Left lobe of liver (tissue), 2 donors: ENCODE measurements around the gene ZNF385D. TPM values are rescaled to one million over a fixed set of nuclear protein-coding genes. Genes with fewer than 3 reads are reported as not detected.

Experiments
- ATAC-seq: fragments of 200-7000 bp; cut with Tn5 transposase; one replicate; pipeline ENCODE4 v1.9.1; 2020; ENCODE audit warnings: mild to moderate bottlenecking, moderate library complexity
- DNase-seq: peaks from one replicate; pipeline ENCODE4 v3.0.0-alpha.2; 2020; ENCODE audit warnings: low spot score
- total RNA-seq: library from RNA; stranded (reverse); gene quantifications from one replicate; pipeline ENCODE4 v1.2.1, GENCODE V29; 2021
- donor health status: DM: no; HTN: no; CAD: no; lungs with moderate emphysema.
- donor health status: DM: no; HTN: yes; CAD: no.

ZNF385D gene, protein sequence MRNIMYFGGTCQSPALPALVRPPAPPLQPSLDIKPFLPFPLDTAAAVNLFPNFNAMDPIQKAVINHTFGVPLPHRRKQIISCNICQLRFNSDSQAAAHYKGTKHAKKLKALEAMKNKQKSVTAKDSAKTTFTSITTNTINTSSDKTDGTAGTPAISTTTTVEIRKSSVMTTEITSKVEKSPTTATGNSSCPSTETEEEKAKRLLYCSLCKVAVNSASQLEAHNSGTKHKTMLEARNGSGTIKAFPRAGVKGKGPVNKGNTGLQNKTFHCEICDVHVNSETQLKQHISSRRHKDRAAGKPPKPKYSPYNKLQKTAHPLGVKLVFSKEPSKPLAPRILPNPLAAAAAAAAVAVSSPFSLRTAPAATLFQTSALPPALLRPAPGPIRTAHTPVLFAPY
- total RNA-seq = 2.1 TPM

DNA sequence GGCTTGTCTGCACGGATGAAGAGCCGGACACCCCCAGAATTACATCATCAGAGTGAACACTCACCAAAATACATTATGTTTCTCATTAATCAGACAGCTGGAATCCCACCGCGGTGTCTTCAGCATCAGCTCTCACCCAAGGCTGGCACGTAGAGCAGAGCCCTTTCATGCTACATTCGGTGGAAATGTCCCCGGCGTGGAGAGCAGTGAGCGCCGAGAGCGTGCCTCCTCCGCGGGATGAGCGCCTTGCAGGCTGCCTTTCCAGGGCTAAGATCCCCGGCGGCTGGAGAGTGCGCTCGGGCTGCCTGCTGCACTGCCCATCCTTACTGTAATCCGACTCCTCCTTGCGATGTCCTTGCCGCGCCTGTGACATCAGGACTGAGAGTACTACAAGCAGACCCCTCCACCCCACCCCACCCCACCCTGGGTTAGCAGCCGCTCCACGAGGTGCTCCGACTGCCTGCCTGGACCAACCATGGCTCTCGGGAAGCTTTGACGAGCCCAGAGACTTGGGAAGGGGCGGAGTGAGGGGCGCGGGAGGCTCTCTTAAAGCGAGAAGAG, at the start of gene ZNF385D:
Gene ZNF385D, minus strand, starts transcription at position 380 of the 561 bp plus-strand sequence. Its CDS starts 294 bp downstream, at position 86.
- ATAC-seq = peak; percentile 58
- peak; percentile 43 for DNase-seq

DNA sequence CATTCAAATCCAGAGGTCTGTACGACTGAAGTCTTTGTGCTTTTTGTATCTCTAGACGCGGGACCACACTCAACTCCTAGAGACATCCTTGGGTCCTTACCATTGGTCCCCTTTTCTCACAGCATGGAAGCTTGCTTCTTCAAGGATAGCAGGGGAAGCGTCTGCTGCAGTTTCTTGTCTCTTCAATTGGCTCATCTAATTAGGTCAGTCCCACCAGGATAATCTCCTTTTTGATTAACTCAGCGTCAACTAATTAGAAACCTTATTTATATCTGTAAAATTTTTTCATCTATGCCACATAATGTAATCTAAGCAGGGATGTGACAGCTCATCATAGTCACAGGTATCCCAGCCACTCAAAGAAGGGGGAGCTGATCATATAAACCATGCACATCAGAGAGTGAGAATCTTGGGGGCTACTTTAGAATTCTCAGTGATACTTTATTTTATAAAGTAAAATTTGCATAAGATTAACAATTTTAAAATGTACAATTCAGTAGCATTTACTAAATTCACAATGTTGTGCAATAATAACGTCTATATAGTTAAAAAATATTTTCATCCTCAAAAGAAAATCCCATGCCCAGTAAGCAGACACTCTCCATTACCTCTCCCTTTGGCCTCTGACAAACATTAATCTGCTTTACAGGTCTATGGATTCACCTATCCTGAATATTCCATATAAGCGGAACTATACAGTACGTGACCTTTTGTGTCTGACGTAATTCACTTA, 47.5 kb upstream of the ZNF385D start:
- ATAC-seq (no peak), DNase-seq (no peak)

- ATAC-seq = peak; percentile 36
- no peak for DNase-seq
Measured at GRCh38 chr3:21795921-21796320, 44.9 kb upstream of the ZNF385D start.

DNA sequence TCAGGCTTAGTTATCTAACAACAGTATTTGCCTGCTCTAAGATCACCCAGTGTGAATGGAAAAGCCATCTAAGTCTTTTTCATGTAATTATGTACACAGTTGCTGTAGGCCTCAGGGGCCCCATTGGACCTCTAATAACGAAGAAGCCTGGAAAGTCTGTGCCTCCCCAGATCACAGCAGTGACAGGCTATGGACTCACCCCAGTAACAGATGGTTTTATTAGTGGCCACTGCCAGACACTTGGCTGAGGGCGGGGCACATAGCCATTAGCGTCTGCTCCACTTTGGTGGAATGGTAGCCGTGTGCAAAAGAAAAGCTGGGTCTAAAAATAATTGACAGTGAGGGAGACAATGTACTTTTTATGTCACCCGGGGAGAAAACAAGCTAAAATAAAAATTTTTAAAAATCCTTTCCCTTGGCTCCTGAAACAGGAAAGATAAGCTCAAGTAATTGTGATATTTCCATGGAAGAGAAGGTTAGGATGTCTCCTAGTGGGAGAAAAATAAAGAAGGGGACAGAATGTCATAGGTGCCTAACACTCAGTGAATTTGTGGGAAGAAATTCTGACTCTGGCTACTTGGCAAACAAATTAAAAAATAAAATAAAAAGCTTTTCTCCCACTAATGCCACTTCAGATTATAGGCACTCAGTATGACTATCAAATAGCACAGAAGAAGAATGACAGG, 44.3 kb upstream of the ZNF385D start:
- ATAC-seq (no peak), DNase-seq (no peak)

- no peak for DNase-seq
- ATAC-seq = no peak
Measured at GRCh38 chr3:21794291-21794690, 43.3 kb upstream of the ZNF385D start.

GRCh38 chr3:21792176-21792575, 41.2 kb upstream of the ZNF385D start:
- ATAC-seq = no peak
- no peak for DNase-seq

GRCh38 chr3:21791356-21791755, 40.3 kb upstream of the ZNF385D start:
- DNase-seq (no peak), ATAC-seq (no peak)

DNA sequence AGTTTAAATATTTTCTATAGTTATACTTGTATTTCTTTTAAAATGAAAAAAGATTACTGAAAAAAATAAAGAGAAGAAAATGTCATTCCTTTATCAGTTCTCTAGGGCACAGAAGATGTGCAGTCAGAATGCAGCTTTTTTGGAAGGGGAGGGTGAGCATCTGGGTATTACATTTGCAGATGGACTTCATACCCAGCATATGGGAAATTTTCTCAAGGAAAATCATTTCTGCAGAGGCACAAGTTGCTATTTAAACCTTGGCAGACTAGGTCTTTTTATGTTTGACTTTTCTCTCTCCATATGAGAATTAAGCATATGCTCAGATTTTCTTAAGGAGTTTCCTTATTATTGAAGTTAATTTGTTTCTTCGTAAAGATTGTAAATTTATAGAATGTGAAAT, 39.5 kb upstream of the ZNF385D start:
- ATAC-seq = no peak
- no peak for DNase-seq

DNA sequence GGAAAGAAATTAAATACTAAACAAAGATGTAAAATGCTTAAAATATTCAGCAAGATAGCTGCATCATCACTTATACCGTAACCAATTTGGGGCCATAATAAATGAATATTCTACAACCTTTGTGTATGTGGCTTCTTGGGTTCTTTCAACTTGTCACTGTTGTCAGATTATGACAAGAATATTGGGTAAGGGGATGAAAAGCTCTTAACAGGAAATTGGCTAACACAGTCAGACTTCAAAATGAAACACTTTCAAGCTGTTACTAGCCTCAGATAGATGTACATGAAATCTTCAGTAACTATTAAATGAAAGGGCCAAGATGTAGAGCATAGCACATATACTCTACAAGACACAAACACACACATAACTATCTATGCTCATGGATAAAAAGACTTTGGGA, 38.7 kb upstream of the ZNF385D start:
- ATAC-seq = no peak
- no peak for DNase-seq

DNA sequence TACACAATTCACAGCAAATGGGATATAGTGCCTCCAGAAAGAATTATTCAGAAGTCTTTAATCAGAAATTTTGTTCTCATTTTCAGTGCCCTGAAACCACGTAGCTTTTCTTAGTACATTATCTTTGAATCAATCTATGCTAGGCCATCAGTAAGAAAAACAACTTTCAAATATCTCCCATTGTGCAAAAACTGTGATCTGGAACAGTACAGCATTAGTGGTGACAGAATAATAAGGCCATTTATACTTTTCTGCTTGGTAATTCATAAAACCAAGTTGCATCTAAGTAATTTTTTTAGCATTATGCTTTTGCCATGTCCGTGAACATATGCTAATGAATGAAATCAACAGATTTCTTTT, 35.4 kb upstream of the ZNF385D start:
- ATAC-seq = no peak
- DNase-seq = no peak

- DNase-seq = no peak
- no peak for ATAC-seq
Measured at GRCh38 chr3:21785765-21786437, 34.9 kb upstream of the ZNF385D start.

DNA sequence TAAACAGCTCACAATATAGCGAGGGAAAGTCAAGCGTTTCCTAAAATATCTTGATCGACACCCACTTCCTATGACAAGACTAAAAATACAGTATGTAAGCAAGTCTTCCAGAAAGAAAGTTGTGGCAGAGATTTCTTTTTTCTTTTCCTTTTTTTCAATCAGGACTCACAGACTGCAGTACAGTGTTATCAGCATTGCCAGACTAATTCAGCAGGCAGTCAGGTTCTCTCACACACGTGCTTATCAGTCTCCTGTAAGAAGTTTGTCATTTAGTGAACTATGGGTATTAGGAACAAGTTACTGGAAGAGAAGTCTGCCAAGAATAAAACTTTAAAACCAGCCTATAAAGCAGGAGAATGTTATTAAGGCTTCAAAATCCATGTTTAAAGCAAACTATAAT, 32.8 kb upstream of the ZNF385D start:
- no peak for ATAC-seq

GRCh38 chr3:21781355-21781754, 30.3 kb upstream of the ZNF385D start:
- no peak for ATAC-seq
- no peak for DNase-seq

More for the DNA sequence above, 32.8 kb upstream of the ZNF385D start:
- no peak for DNase-seq

- no peak for ATAC-seq
Measured at GRCh38 chr3:21779909-21780308, 28.9 kb upstream of the ZNF385D start.

DNA sequence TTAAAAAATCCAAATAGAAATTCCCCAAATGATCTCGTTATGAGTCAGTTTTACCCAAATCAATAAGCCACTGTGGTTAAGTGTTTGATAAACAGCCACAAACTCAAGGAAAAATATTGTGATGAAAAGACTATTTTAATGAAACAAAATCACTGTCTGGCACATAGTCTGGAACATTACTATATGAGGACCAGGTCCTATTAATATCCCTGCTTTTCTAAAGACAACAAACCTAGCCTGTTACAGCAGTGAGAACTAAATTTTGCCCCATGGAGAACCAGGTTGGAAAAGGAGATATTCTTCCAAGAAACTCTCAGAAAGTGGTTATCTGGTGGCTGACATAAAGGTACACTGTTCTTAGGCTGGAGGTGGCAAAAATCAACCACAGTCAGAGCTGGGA, 27.7 kb upstream of the ZNF385D start:
- no peak for ATAC-seq
- DNase-seq = no peak

More at GRCh38 chr3:21779909-21780308, 28.9 kb upstream of the ZNF385D start:
- no peak for DNase-seq

- ATAC-seq (no peak), DNase-seq (no peak)
Measured at GRCh38 chr3:21777821-21778220, 26.8 kb upstream of the ZNF385D start.

DNA sequence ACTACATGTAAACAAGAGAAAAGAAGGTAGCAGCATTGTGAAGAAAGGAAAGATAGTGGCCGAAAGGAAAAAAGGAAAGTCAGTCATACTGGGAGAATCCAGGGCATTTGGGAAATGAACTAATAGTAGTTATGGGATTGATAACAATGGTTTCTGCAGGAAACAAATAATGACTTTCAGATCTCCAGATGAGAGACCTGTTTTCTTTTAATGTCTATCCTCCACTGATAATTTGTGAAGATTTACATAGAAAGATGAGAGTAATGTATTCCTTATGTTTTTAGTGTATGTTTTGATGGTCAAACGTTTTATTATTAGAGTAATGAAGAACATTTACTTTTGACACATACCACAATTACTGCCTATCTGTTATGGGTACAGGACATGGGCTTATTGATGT, 15.0 kb upstream of the ZNF385D start:
- DNase-seq = no peak
- no peak for ATAC-seq

DNA sequence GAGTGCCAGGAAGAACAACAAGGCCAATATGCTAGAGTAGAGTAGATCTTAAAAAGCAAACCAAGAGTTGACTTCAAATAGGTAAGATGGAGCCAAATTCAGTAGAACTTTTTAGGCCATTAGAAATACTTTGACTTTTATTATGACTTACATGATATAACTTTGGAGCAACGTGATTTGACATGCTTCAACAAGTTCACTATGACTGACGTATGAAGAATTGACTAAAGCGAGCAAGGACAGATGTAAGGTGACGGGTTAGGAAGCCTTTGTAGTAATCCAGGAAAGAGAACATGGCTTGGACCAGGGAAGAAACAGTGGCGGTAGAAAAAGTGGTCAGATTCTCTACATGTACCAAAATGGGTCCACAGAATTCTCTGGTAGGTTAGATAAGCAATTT, 4.9 kb upstream of the ZNF385D start:
- no peak for ATAC-seq

GRCh38 chr3:21754839-21755238, 3.8 kb upstream of the ZNF385D start:
- DNase-seq = no peak
- no peak for ATAC-seq

More for the DNA sequence above, 4.9 kb upstream of the ZNF385D start:
- no peak for DNase-seq

DNA sequence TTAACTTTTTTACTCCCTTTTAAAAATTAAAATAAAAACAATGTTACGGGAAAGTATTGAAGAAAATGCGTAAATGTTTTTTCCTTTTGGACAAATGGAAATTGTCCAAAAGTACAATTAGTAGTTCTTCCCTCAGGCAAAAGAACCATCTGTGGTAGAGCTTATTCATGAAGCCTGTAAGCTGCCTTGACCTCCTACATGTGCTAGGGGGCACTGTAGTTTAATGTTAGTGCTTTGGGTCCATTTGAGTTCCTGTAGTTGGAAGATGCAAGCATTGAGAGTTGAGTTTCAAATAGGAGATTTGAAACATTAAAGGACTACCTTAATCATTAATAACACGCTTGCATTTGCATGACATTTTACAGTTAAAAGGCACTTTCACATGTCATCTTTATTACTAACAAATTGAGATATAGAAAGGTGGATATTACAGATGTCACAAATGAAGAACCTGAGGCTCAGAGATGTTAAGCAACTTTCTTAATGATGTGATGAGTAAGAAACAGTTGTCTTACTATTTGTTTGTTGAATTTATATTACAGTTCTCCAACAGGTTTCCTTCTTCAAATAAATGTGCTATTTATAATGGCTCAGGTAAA, 1.8 kb upstream of the ZNF385D start:
- DNase-seq (no peak), ATAC-seq (peak; percentile 89)
